Testis (tissue), 2 donors: Measurements from ENCODE around the gene CFAP299.

Experiments
- POLR2A ChIP-seq: fragments of 450-650 bp; IDR thresholded peaks from one replicate; pipeline ENCODE4 v1.6.1; 2017; ENCODE audit warnings: antibody characterized with exemption, mild to moderate bottlenecking, moderate library complexity
- TF ChIP-seq, protein P1 (sequence below), 3 experiments: fragments of 450-650 bp in 2 of 3; fragments of 200-600 bp in 1 of 3; sonication (generic) in 1 of 3; IDR thresholded peaks; one replicate each; pipeline ENCODE4 v1.5.1; 2016 to 2019; ENCODE audit warnings: antibody characterized with exemption in 3 of 3, mild to moderate bottlenecking in 2 of 3, moderate library complexity in 1 of 3

DNA sequence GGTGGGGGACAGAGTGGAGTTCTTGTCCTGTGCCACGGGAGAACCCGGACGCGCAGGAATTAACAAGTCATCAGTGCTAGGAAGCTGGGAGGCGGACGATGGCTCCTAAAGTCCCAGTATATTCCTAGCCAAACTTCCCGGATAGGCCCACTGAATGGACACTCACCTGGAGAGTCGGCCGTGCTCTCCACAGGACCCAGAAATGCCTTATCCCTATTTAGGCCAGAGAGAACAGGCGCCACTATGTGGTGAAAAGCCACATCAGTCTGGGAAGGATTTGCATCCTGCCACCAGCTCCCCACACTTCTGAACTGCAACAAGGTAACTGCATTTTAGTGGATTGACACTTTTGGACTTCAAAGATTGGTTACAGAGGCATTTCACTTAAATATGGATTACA is 1.1 kb downstream of the CFAP299 start:
- TF ChIP-seq, protein P1, sequence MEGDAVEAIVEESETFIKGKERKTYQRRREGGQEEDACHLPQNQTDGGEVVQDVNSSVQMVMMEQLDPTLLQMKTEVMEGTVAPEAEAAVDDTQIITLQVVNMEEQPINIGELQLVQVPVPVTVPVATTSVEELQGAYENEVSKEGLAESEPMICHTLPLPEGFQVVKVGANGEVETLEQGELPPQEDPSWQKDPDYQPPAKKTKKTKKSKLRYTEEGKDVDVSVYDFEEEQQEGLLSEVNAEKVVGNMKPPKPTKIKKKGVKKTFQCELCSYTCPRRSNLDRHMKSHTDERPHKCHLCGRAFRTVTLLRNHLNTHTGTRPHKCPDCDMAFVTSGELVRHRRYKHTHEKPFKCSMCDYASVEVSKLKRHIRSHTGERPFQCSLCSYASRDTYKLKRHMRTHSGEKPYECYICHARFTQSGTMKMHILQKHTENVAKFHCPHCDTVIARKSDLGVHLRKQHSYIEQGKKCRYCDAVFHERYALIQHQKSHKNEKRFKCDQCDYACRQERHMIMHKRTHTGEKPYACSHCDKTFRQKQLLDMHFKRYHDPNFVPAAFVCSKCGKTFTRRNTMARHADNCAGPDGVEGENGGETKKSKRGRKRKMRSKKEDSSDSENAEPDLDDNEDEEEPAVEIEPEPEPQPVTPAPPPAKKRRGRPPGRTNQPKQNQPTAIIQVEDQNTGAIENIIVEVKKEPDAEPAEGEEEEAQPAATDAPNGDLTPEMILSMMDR (IDR thresholded peaks at IDR 0.05): peak in 1 of 3 experiments; percentile 20
- no peak for TF ChIP-seq POLR2A
